ENCODE measurements around the gene IGFBP7. TPM values are rescaled to one million over a fixed set of nuclear protein-coding genes. Genes with fewer than 3 reads are reported as not detected.

The IGFBP7 gene
- total RNA-seq, 2 experiments from 2014 or later: 0.17 TPM; not detected in 1

DNA sequence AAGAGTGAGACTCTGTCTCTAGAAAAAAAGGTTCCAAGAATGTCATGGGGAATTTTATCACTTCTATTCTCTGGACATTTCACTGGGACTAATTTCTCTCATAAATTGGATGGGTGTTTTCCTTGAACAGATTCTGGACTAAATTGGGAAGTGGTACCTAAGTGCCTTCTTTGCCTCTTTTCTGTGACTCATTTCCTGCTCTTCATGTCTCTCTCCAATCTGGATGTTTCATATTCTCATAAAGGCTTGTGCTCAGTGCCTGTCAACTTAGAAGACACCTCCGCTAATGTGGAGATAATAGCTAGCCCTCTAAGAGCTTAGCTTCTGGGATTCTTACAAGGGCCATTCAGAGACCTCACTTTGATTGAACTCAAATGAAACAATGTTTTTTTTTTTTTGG is 38.0 kb upstream of the IGFBP7 start:
- Mint-ChIP-seq H3K36me3 (ENCODE audit: low read depth) (no peaks in the 10 kb centered on the region), H3K4me3 (no peak overlapping the region), H3K4me1 (ENCODE audit: low read depth) (no peaks in the 10 kb centered on the region), H3K27ac (no peak overlapping the region), H3K9me3 (no peaks in the 10 kb centered on the region), H3K27me3 (ENCODE audit: low read depth) (peaks cover 9% of the 10 kb centered on the region)
- no peak for DNase-seq
- intact Hi-C loops (cut with micrococcal nuclease): no loop called here
- CTCF ChIA-PET: no interaction called here

DNA sequence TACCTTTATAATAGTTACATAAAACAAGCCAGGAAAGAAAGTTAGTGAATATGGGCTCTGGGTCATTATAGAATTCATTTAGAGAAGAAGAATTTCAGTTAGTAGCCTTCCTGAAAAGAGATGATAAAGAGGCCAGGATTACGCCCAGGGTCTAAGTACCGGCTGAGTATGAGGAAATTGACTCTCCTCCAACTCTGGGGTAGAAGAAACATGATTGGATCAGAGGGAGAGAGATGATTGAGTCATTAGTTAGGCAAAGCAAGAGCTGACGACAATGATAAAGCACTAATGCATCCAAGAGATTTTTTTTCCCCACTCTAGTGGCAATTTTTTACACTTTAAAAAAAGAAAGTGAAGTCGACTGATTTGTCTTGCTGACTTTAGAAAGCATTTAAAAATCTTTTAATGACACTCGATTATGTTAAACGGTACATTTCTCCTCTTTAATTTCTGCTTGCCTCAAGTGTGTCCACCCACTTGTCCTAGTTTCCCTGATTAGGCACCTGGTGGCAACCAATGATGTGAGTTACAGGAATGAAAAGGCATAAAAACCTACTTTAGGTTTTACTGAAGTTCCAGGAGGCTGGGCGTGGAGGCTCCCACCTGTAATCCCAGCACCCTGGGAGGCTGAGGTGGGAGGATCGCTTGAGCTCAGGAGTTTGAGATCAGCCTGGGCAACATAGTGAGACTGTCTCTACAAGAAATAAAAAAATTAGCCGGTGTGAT is 37.3 kb upstream of the IGFBP7 start:
- no peaks in the 10 kb centered on the region for H3K36me3 Mint-ChIP-seq (ENCODE audit: low read depth)
- CTCF ChIA-PET: no interaction called here

DNA sequence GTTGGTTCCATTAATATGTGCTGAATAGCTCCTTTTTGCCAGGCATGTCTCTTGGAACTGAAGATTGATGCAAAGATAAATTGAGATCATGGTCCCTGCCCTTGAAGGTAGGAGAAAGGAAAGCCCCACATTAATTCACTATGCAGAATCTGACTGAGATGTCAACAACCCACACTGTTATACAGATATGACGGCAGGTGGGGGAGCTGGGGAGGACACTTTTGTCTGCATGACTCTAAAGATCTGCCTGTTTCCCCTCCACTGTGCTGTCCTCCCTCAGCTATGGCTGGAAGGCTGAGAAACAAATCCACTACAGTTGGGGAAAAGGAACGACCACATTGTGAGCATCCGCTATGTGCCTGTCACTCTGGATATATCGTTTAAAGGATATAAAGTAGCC is 36.3 kb upstream of the IGFBP7 start:
- Mint-ChIP-seq H3K27me3 (ENCODE audit: low read depth) (peaks cover 9% of the 10 kb centered on the region), H3K27ac (no peak overlapping the region), H3K4me3 (no peak overlapping the region), H3K36me3 (ENCODE audit: low read depth) (no peaks in the 10 kb centered on the region), H3K9me3 (no peaks in the 10 kb centered on the region), H3K4me1 (ENCODE audit: low read depth) (no peaks in the 10 kb centered on the region)
- DNase-seq: no peak
- intact Hi-C loops (cut with micrococcal nuclease): no loop called here
- CTCF ChIA-PET: no interaction called here

More for the DNA sequence above, 37.3 kb upstream of the IGFBP7 start:
- no peaks in the 10 kb centered on the region for H3K4me1 Mint-ChIP-seq (ENCODE audit: low read depth)
- no peak overlapping the region for H3K27ac Mint-ChIP-seq
- intact Hi-C loops (cut with micrococcal nuclease): no loop called here
- H3K9me3 Mint-ChIP-seq: no peaks in the 10 kb centered on the region
- H3K4me3 Mint-ChIP-seq: no peak overlapping the region
- peaks cover 9% of the 10 kb centered on the region for H3K27me3 Mint-ChIP-seq (ENCODE audit: low read depth)
- DNase-seq: no peak

DNA sequence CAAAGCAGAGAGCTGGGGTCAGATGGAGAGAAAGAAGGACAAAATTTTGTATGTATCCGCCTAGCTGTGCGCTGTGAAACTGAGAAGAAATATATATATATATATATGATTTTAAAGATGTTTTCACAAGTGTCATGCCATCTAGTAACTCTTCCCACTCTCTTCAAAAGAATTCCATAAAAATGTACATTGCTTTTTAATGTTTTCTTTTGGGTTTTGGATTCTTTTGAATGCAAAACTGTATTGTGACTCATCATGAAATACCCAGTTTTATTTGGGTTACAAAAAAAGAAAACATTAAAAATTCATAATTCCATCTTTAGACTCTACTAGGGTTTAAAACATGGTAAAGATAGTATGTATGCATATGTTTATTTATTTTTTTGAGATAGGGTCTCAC is 34.3 kb upstream of the IGFBP7 start:
- Mint-ChIP-seq H3K4me3 (no peak overlapping the region), H3K9me3 (no peaks in the 10 kb centered on the region), H3K27ac (no peak overlapping the region), H3K27me3 (ENCODE audit: low read depth) (peaks cover 9% of the 10 kb centered on the region), H3K36me3 (ENCODE audit: low read depth) (no peaks in the 10 kb centered on the region), H3K4me1 (ENCODE audit: low read depth) (no peaks in the 10 kb centered on the region)
- CTCF ChIA-PET: no interaction called here
- DNase-seq: no peak
- intact Hi-C loops (cut with micrococcal nuclease): no loop called here

DNA sequence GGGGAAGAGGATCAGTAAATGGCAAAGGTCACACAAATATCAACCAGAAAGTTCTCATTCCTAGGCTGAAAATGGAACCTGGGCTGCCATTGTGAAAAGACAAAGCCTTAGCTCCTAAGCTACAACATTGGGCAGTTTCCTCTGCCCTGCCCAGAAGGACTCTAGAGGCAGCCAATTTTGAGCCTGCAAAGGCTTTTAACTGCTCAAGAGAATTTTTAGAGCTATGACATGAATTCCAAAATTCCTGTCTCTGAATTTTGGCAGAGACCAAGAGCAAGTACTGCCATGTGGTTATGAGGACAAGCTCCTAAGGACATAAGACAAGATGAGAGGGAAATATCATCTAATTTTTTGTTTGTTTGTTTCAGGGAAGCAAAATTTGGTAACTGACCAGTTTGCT is 29.6 kb upstream of the IGFBP7 start:
- H3K36me3 Mint-ChIP-seq (ENCODE audit: low read depth): no peaks in the 10 kb centered on the region
- no peak for DNase-seq
- H3K27ac Mint-ChIP-seq: no peak overlapping the region
- peaks cover 1% of the 10 kb centered on the region for H3K27me3 Mint-ChIP-seq (ENCODE audit: low read depth)
- intact Hi-C loops (cut with micrococcal nuclease): no loop called here
- CTCF ChIA-PET: no interaction called here
- H3K4me1 Mint-ChIP-seq (ENCODE audit: low read depth): no peaks in the 10 kb centered on the region
- peaks cover 3% of the 10 kb centered on the region for H3K9me3 Mint-ChIP-seq
- no peak overlapping the region for H3K4me3 Mint-ChIP-seq

DNA sequence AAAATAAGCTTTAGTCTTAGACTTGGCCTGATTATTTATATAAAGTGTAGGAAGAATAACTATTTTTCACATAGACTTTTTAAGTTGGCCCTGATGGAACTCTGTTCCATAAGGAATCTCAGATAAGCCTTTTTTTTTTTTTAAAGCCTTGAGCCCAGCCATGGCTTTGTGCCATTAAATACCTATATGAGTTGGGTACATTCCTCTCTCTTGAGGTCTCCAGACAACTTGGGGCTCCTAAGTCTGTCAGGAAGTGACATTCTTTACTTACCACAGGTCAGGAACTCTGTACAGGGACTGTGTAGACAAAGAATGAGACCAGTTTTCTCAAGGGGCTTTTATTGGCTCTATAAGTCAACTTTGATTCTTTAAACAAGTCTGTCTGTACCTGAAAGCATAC is 27.1 kb upstream of the IGFBP7 start:
- Mint-ChIP-seq H3K27ac (no peak overlapping the region), H3K9me3 (peaks cover 3% of the 10 kb centered on the region), H3K27me3 (ENCODE audit: low read depth) (peaks cover 1% of the 10 kb centered on the region), H3K4me3 (no peak overlapping the region), H3K36me3 (ENCODE audit: low read depth) (no peaks in the 10 kb centered on the region), H3K4me1 (ENCODE audit: low read depth) (no peaks in the 10 kb centered on the region)
- no peak for DNase-seq
- intact Hi-C loops (cut with micrococcal nuclease): no loop called here
- CTCF ChIA-PET: no interaction called here

DNA sequence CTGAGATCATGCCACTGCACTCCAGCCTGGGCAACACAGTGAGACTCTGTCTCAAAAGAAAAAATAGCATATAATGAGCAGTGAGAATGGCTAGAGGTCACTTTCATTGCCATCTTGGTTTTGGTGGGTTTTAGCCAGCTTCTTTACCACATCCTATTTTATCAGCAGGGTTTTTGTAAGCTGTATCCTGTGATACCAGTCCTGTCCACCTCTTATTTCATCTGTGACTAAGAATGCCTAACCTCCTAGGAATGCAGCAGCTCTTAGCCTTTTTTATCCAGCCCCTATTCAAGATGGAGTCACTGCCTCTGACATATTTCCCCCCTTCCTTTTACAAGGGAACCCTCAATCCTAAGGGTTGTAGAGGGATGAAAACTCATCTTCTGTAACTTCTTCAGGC is 26.1 kb upstream of the IGFBP7 start:
- no peaks in the 10 kb centered on the region for H3K36me3 Mint-ChIP-seq (ENCODE audit: low read depth)
- no peak overlapping the region for H3K27ac Mint-ChIP-seq
- intact Hi-C loops (cut with micrococcal nuclease): no loop called here
- H3K4me1 Mint-ChIP-seq (ENCODE audit: low read depth): no peaks in the 10 kb centered on the region
- peaks cover 1% of the 10 kb centered on the region for H3K27me3 Mint-ChIP-seq (ENCODE audit: low read depth)
- CTCF ChIA-PET: no interaction called here
- H3K4me3 Mint-ChIP-seq: no peak overlapping the region
- no peak for DNase-seq
- peaks cover 3% of the 10 kb centered on the region for H3K9me3 Mint-ChIP-seq

DNA sequence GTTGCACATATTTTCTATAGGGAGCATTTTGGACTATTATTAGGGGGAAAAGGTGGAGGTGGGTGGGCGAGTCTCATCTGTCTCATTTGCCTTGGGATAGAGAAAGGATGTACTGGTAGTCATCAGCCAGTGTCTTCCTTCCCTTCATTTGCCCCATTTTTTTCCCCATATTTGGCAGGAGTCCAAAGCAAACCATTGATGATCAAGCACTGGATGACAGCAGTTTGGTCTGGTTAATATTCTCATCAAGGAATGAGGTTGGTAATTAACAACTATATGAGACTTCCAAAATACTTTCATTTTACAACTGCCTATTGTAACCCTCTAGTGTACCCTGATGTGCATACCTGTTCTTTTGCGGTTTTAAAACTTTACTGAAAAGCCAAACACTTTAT is 22.6 kb upstream of the IGFBP7 start:
- DNase-seq: no peak
- no peak overlapping the region for H3K4me3 Mint-ChIP-seq
- H3K27me3 Mint-ChIP-seq (ENCODE audit: low read depth): peaks cover 4% of the 10 kb centered on the region
- CTCF ChIA-PET: interaction anchor here (1.6 kb wide), 1 partner anchor 31 kb away, joined by 3 read pairs; no protein-coding TSS in a partner anchor
- H3K4me1 Mint-ChIP-seq (ENCODE audit: low read depth): no peaks in the 10 kb centered on the region
- peaks cover 6% of the 10 kb centered on the region for H3K9me3 Mint-ChIP-seq
- no peak overlapping the region for H3K27ac Mint-ChIP-seq
- no peaks in the 10 kb centered on the region for H3K36me3 Mint-ChIP-seq (ENCODE audit: low read depth)
- intact Hi-C loops (cut with micrococcal nuclease): no loop called here

DNA sequence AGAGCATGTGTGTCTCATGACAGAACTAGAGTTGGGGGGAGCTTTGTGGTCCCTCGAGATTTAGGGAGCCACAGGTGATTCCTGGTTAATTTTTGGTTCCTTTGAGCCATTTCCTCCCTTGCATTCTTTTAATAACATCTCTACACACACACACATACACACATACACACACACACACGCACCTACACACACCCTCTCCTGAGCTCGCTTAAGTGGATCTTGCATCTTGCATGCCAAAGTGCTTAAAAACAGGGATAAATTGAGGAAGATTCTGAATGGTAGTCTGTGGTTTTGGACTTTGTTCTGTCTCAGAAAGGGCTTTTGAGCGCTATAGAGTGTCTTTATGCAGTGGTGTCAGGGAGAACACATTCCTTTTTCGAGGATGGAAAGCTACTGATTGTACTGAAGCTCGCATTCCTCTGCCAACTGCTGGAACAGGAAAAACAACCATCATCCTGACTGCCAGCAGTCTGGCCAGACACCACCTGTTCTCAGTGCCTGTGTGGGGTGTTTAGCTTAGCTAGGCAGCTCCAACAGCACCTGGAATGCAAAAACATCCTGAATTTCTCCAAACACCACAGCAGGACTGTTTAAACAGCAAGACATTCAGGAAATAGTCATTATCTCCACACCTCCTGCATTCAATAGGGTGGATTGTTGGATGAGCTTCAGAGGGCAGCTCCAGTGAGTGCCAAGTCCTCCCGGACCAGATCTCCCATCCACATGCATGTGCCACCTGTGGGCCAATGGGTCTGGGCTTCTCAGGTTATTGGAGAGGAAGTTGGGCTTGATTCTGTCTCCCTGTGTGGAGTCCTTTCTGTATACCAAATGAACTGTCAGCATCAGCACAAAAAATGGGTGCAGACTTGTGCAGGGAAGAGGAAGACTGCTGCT is 21.9 kb upstream of the IGFBP7 start:
- Mint-ChIP-seq H3K4me1 (ENCODE audit: low read depth) (no peaks in the 10 kb centered on the region), H3K27me3 (ENCODE audit: low read depth) (peaks cover 3% of the 10 kb centered on the region), H3K36me3 (ENCODE audit: low read depth) (no peaks in the 10 kb centered on the region), H3K4me3 (no peak overlapping the region), H3K27ac (no peak overlapping the region), H3K9me3 (peaks cover 13% of the 10 kb centered on the region)
- no peak for DNase-seq
- intact Hi-C loops (cut with micrococcal nuclease): no loop called here
- CTCF ChIA-PET: interaction anchor here (0.7 to 1.6 kb wide), 2 partner anchors 32 kb away, joined by 3 read pairs; no protein-coding TSS in a partner anchor

DNA sequence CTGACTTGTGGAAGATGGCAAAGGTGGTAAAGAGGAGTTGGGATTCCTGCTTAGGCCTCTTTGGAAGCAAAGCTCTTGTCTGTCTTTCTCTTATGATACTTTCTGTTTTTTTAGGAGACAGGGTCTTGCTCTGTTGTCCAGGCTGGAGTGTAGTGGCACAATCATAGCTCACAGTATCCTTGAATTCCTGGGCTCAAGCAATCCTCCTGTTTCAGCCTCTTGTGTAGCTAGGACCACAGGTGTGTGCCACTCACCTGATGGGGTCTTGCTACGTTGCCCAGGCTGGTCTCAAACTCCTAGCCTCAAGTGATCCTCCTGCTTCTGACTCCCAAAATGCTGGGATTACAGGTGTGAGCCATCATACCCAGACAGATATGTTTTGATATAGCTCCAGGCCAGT is 19.3 kb upstream of the IGFBP7 start:
- H3K27me3 Mint-ChIP-seq (ENCODE audit: low read depth): peaks cover 15% of the 10 kb centered on the region
- H3K4me1 Mint-ChIP-seq (ENCODE audit: low read depth): no peaks in the 10 kb centered on the region
- DNase-seq: no peak
- H3K9me3 Mint-ChIP-seq: peaks cover 19% of the 10 kb centered on the region
- no peak overlapping the region for H3K27ac Mint-ChIP-seq
- CTCF ChIA-PET: interaction anchor here (0.8 kb wide), 1 partner anchor 51 kb away, joined by 3 read pairs; no protein-coding TSS in a partner anchor
- intact Hi-C loops (cut with micrococcal nuclease): no loop called here
- no peaks in the 10 kb centered on the region for H3K36me3 Mint-ChIP-seq (ENCODE audit: low read depth)
- H3K4me3 Mint-ChIP-seq: no peak overlapping the region

DNA sequence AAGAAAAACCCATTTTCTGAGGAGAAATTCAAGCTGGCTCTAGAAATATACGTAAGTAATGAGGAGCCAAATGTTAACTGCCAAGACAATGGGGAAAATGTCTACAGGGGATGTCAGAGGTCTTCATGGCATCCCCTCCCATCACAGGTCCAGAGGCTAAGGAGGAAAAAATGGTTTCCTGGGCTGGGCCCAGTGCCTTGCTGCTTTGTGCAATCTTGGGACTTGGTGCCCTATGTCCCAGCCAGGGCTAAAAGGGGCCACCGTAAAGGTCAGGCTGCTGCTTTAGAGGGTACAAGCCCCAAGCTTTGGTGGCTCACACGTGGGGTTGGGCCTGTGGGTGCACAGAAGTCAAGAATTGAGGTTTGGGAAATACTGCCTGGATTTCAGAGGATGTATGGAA is 17.2 kb upstream of the IGFBP7 start:
- Mint-ChIP-seq H3K27me3 (ENCODE audit: low read depth) (peaks cover 20% of the 10 kb centered on the region), H3K36me3 (ENCODE audit: low read depth) (no peaks in the 10 kb centered on the region), H3K4me3 (no peak overlapping the region), H3K4me1 (ENCODE audit: low read depth) (no peaks in the 10 kb centered on the region), H3K27ac (no peak overlapping the region), H3K9me3 (peaks cover 19% of the 10 kb centered on the region)
- DNase-seq: no peak
- CTCF ChIA-PET: no interaction called here
- intact Hi-C loops (cut with micrococcal nuclease): no loop called here

DNA sequence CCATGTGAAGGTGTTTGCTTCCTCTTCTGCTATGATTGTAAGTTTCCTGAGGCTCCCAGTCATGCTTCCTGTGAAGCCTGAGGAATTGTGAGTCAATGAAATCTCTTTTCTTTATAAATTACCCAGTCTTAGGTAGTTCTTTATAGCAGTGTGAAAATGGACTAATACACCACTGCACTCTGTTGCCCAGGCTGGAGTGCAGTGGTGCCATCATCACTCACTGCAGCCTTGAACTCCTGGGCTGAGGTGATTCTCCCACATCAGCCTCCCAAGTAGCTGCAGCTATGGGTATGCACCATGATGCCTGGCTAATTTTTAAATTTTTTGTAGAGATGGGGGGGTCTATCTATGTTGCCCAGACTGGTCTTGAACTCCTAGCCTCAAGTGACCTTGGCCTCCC is 15.8 kb upstream of the IGFBP7 start:
- H3K27me3 Mint-ChIP-seq (ENCODE audit: low read depth): peaks cover 25% of the 10 kb centered on the region
- CTCF ChIA-PET: no interaction called here
- no peak for DNase-seq
- no peaks in the 10 kb centered on the region for H3K4me1 Mint-ChIP-seq (ENCODE audit: low read depth)
- no peak overlapping the region for H3K4me3 Mint-ChIP-seq
- intact Hi-C loops (cut with micrococcal nuclease): no loop called here
- no peaks in the 10 kb centered on the region for H3K36me3 Mint-ChIP-seq (ENCODE audit: low read depth)
- no peak overlapping the region for H3K27ac Mint-ChIP-seq
- peaks cover 19% of the 10 kb centered on the region for H3K9me3 Mint-ChIP-seq

DNA sequence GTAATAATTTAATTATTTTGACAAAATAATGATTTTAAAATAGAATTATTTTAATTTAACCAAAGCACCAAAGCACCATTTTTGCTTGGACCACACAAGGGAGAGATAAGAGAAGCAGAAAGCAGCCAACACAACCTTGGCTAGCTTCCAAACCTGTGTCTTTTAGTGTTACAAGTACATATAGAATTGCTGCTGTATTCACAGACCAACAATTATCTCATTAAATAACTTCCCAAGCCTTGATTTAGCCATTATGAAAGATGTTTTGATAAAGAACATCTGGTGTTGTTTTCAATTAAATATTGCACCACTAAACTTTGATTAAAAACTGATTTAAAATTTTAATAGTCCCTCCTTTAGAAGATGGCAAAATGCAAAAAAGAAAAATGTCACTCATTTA is 14.0 kb upstream of the IGFBP7 start:
- H3K4me1 Mint-ChIP-seq (ENCODE audit: low read depth): no peaks in the 10 kb centered on the region
- H3K27ac Mint-ChIP-seq: no peak overlapping the region
- intact Hi-C loops (cut with micrococcal nuclease): no loop called here
- no peaks in the 10 kb centered on the region for H3K36me3 Mint-ChIP-seq (ENCODE audit: low read depth)
- DNase-seq: no peak
- H3K27me3 Mint-ChIP-seq (ENCODE audit: low read depth): peaks cover 28% of the 10 kb centered on the region
- no peak overlapping the region for H3K4me3 Mint-ChIP-seq
- peaks cover 19% of the 10 kb centered on the region for H3K9me3 Mint-ChIP-seq
- CTCF ChIA-PET: no interaction called here
